Spinal cord (tissue), 10 donors: ENCODE measurements around the gene NOCT. TPM values are rescaled to one million over a fixed set of nuclear protein-coding genes. Genes with fewer than 3 reads are reported as not detected.

Source experiments
- DNase-seq, 6 donors: peaks; one replicate each; pipeline versions ENCODE4 v3.0.0 to v3.0.0-alpha.2; 2013 to 2015; ENCODE audit warnings: low spot score in 6 of 6, low read depth in 4 of 6
- H3K27ac ChIP-seq: one replicate; pipeline ENCODE4 v1.5.1; 2013; ENCODE audit warnings: low read depth, low read length, control low read depth
- H3K27me3 ChIP-seq: one replicate; pipeline ENCODE4 v1.6.1; 2013; ENCODE audit warnings: low read length; ENCODE audit not compliant: control insufficient read depth, insufficient read depth
- H3K36me3 ChIP-seq: one replicate; pipeline ENCODE4 v1.6.1; 2013; ENCODE audit warnings: low read length; ENCODE audit not compliant: control insufficient read depth, insufficient read depth
- H3K4me1 ChIP-seq: one replicate; pipeline ENCODE4 v1.6.1; 2013; ENCODE audit warnings: low read length; ENCODE audit not compliant: control insufficient read depth, insufficient read depth
- H3K4me3 ChIP-seq: one replicate; pipeline ENCODE4 v1.5.1; 2013; ENCODE audit warnings: low read depth, low read length, control low read depth
- H3K9me3 ChIP-seq: one replicate; pipeline ENCODE4 v1.6.1; 2013; ENCODE audit warnings: low read length; ENCODE audit not compliant: control insufficient read depth, insufficient read depth
- WGBS: methylation state at CpG from one replicate; pipeline ENCODE4 v1.1.5; 2013; ENCODE audit warnings: missing lambda C conversion rate; ENCODE audit not compliant: insufficient coverage; 5-methylcytosine and 5-hydroxymethylcytosine counted together
- long read RNA-seq, 4 donors: transcript quantifications; one replicate each; lab custom pipeline, GENCODE V29; 2026
- polyA plus RNA-seq, 2 donors: library from polyadenylated mRNA; unstranded; fragments of 120-200 nt; gene quantifications; one replicate each; pipeline ENCODE4 v1.2.1, GENCODE V29; 2013; ENCODE audit not compliant: insufficient read length in 2 of 2
- total RNA-seq, 2 donors: library from RNA; depleted of rRNA in 1 of 2; stranded (reverse); fragments of 120-200 nt in 1 of 2; fragments of >200 nt in 1 of 2; gene quantifications; one replicate each; pipeline versions ENCODE4 v1.2.3 to v1.2.4, GENCODE V29; 2013 to 2014
- donor health status: healthy.

NOCT gene, protein sequence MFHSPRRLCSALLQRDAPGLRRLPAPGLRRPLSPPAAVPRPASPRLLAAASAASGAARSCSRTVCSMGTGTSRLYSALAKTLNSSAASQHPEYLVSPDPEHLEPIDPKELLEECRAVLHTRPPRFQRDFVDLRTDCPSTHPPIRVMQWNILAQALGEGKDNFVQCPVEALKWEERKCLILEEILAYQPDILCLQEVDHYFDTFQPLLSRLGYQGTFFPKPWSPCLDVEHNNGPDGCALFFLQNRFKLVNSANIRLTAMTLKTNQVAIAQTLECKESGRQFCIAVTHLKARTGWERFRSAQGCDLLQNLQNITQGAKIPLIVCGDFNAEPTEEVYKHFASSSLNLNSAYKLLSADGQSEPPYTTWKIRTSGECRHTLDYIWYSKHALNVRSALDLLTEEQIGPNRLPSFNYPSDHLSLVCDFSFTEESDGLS
- 10 to 100 TPM in 1 of 2 donors, 1 to 10 TPM in 1; 6.7 to 15.7 TPM for total RNA-seq
- polyA plus RNA-seq = 10 to 100 TPM in 1 of 2 donors, 1 to 10 TPM in 1; 7.4 to 12.2 TPM
- long read RNA-seq, donor 1, partial matches to known transcripts = 13 of 21 reads
- long read RNA-seq, donor 1, other reads (novel, unspliced or antisense) = 5 of 21 reads
- long read RNA-seq, donor 2 = 0 reads
- long read RNA-seq, donor 3, partial matches to known transcripts = 0 of 1 reads
- long read RNA-seq, donor 3, other reads (novel, unspliced or antisense) = 0 of 1 reads
- long read RNA-seq, donor 4, partial matches to known transcripts = 58 of 58 reads
- long read RNA-seq, donor 4, other reads (novel, unspliced or antisense) = 0 of 58 reads

DNA sequence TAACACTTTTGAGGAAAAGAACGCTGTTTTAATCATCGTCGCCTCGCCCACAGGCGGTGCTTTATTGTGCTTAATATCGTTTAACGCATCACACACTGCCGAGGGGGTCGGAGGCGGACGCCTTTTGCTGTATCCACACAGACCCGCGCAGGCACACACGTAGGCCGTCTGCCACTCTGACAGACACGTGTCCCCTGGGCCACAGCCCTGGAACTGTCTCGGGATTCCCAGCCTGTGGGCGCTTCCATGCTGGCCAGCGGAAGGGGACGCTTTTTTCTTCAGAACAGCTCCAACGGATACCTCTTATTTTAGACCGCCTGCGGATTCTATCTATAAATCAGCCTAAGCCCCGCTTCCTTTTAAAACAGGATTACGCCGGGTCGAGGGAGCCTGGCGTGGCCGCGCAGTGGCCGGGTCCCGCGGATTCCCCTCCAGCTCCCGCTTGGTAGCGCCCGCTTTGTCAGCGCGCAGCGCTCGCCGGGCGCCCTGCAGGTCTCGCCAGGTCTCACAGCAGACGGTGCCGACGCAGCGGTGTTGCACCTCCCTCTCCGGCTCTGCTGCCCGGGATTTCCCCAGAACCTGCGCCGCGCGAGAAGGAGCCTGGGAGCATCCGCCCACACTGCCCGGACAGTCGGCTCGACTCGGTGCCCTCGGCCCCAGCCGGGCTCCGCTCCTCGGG, at the start of gene NOCT:
Gene NOCT (plus strand): TSS at position 513 of the 679 bp plus-strand sequence. CDS start 201 bp downstream, outside the sequence.
- H3K27me3 ChIP-seq = no peaks in the 10 kb centered on the region
- H3K4me1 ChIP-seq = peaks cover 15% of the 10 kb centered on the region
- peak within 1 kb of the TSS; percentile 68 for H3K4me3 ChIP-seq
- WGBS = under 1% methylated on average over 62 of the region's 62 CpGs
- no peaks in the 10 kb centered on the region for H3K9me3 ChIP-seq
- H3K36me3 ChIP-seq = no peaks in the 10 kb centered on the region
- DNase-seq = peak; percentile 67 to 96 (median 78)
- peak within 1 kb of the TSS; percentile 83 for H3K27ac ChIP-seq

DNA sequence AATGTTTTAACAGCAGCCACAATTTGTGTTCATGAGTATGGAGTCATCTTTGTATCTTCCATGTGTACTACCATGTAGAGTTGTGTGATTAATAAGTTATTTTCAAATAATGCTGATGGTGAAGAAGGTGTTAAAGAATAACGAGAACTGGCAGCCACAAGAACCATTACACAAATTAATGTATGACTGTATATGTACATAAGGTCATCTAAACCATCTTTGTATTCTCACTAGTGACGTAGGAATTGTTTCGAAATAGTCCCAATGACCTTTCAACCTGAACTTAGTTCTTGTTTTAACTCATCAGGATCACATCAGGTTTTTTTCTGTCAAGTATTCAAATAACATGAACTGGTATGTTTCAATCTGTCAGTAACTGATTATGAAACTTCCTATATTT, 48.3 kb upstream of the NOCT start:
- Histone ChIP-seq H3K4me1 (no peaks in the 10 kb centered on the region), H3K9me3 (no peaks in the 10 kb centered on the region), H3K36me3 (no peaks in the 10 kb centered on the region), H3K27me3 (no peaks in the 10 kb centered on the region), H3K27ac (no peak overlapping the region), H3K4me3 (no peak overlapping the region)
- WGBS = no CpG with 5 or more reads among the region's 3 CpGs
- DNase-seq = no peak

DNA sequence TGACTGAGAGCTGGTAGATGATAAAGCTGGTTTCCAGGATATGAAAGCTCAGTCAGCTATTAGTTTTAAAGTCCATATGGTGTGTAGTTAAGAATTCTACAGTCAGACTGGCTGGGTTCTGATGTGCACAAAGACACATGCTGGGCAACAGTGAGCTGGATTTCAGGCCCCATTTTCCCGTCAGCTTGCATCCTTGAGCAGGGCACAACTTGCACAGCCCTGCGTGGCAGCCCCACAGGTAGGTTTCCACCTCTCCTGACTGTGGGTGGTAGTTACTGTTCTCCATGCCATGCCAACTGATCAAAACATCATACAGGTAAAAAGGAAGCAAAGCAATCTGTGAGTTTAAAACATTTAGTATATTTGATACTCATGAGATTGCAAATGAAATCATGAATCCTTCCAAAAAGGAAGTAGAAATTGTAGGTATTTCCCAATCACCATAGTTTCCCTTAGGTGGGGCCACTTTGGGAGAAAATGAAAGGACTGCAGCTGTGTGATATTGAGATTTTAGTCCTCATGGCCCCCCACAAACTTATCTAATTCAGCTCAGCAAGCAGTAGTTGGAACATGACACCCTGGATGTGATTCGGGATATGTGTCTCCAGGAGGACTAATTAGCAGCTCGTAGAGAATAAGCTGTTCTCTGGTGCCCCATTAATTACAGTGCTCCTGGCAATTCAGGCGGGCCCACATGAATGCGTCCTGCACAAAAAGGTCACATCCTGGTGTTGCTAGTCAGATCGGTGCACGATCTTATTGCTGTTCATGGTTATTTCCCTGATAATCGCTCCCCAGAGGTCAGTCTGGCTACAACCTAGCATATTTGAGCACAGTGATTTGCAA, 42.4 kb upstream of the NOCT start:
- Histone ChIP-seq H3K4me1 (no peaks in the 10 kb centered on the region), H3K4me3 (no peak overlapping the region), H3K27me3 (no peaks in the 10 kb centered on the region), H3K9me3 (no peaks in the 10 kb centered on the region), H3K36me3 (no peaks in the 10 kb centered on the region), H3K27ac (no peak overlapping the region)
- WGBS = 28% methylated on average over 8 of the region's 9 CpGs
- DNase-seq = peak in 2 of 6 donors; percentile 28 to 86

DNA sequence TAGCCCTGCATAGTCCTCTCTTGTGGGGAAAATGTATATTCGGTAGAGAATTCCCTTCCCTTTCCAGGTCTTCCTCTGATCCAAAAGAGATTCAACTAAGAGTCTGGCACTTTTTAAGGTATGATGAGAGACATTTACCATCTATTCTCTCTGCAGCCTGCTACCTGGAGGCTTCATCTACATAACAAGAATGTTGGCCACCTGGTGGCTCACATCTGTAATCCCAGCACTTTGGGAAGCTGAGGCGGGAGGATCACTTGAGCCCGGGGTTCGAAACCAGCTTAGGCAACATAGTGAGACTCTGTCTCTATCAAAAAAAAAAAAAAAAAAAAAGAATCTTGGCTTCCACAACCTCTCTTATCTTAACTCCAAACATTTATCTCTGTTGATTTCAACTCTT, 40.4 kb upstream of the NOCT start:
- WGBS = no CpG with 5 or more reads among the region's 4 CpGs
- H3K27me3 ChIP-seq = no peaks in the 10 kb centered on the region
- no peak overlapping the region for H3K27ac ChIP-seq

DNA sequence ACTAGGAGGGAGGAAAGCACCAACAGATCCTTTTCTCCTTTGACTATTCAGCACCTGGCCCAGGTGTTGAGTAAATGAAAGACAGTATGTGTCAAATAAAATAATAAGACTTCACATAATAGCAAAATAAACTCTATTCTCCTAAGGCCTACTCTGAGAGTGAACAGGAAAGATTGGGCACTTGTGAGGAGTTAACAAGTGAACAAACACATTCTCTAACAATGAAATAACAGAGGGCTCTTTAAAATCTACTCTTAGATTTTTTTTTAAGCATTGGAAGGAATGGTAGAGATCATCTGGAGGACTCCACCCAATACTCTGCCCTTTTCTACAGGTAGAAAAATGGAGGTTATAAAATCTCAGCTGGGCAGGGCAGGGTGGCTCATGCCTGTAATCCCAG, 39.1 kb upstream of the NOCT start:
- no peak overlapping the region for H3K27ac ChIP-seq
- H3K36me3 ChIP-seq = no peaks in the 10 kb centered on the region
- H3K4me3 ChIP-seq = no peak overlapping the region
- no peak for DNase-seq
- H3K4me1 ChIP-seq = no peaks in the 10 kb centered on the region
- H3K27me3 ChIP-seq = no peaks in the 10 kb centered on the region
- H3K9me3 ChIP-seq = no peaks in the 10 kb centered on the region

More for the DNA sequence above, 40.4 kb upstream of the NOCT start:
- H3K4me1 ChIP-seq = no peaks in the 10 kb centered on the region
- no peaks in the 10 kb centered on the region for H3K36me3 ChIP-seq
- no peak overlapping the region for H3K4me3 ChIP-seq
- no peaks in the 10 kb centered on the region for H3K9me3 ChIP-seq
- no peak for DNase-seq

DNA sequence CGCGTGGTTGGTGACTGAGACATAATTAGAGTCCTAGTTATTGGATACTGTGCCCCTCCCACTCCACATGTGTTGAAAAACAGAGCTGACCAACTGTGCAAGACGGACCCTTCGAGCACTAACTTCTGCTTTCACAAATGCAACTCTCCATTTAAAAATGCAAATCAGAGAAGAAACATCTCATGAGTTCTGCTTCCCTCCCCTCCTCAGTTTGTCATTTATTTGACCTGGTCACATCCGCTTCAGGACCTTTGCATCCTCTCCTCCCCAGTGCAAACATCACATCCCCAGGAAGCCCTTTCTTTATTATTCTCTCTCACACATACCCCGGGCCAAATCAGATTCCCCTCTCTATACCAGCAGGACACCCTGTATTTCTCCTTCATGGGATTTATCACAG, 38.1 kb upstream of the NOCT start:
- WGBS = 66% methylated on average over 3 of the region's 6 CpGs
- H3K9me3 ChIP-seq = no peaks in the 10 kb centered on the region
- H3K27me3 ChIP-seq = no peaks in the 10 kb centered on the region
- H3K4me3 ChIP-seq = no peak overlapping the region
- no peak overlapping the region for H3K27ac ChIP-seq
- DNase-seq = no peak
- H3K36me3 ChIP-seq = no peaks in the 10 kb centered on the region
- H3K4me1 ChIP-seq = no peaks in the 10 kb centered on the region

DNA sequence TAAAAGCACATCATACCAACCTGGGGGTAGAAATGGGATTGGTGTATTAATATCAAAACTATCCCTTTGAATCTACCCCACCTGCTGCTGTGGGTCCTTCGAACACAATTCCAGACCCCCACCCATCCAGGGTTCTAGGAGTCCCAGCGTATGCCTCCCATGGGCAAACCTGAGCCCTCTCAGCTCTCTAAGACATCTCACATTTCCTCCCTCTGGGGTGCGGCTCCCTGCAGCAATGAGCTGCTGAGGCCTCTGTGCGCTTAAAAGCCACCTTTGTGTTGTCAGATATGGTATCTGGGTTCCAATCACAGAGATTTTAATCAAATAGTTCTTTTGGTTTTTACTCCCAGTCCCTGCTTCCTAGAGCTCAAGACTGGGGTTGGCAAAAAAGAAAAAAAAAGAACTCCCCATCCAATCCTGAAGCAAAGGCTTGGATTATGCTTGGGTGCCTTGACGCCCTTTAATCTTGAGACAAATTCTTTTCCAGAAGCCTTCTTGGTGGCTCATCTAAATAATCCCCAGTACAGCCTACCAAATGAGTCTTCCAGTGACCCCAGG, 37.5 kb upstream of the NOCT start:
- no peaks in the 10 kb centered on the region for H3K27me3 ChIP-seq
- H3K9me3 ChIP-seq = no peaks in the 10 kb centered on the region
- no peak for DNase-seq
- 69% methylated on average over 3 of the region's 5 CpGs for WGBS
- H3K27ac ChIP-seq = no peak overlapping the region
- H3K4me3 ChIP-seq = no peak overlapping the region
- no peaks in the 10 kb centered on the region for H3K36me3 ChIP-seq
- H3K4me1 ChIP-seq = no peaks in the 10 kb centered on the region

DNA sequence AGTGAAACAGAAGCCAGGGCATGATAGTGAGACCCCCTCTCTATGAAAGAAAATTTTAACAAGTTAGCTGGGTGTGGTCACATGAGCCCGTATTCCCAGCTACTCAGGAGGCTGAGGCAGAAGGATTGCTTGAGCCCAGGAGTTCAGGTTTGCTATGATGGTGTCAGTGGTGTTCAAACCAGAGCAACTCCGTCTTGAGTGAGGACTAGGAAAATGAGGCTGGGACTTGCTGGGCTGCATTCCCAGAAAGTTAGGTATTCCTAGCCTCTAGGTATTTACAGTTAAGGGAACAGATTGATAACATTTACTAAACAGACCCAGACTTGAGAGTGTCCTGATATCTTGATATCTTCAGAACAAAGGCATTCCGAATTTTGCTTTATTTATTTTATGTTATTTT, 37.0 kb upstream of the NOCT start:
- H3K36me3 ChIP-seq = no peaks in the 10 kb centered on the region
- no peak overlapping the region for H3K27ac ChIP-seq
- WGBS = 83% methylated on average over 1 of the region's 3 CpGs
- H3K27me3 ChIP-seq = no peaks in the 10 kb centered on the region
- H3K4me3 ChIP-seq = no peak overlapping the region
- no peaks in the 10 kb centered on the region for H3K9me3 ChIP-seq
- H3K4me1 ChIP-seq = no peaks in the 10 kb centered on the region
- DNase-seq = no peak

DNA sequence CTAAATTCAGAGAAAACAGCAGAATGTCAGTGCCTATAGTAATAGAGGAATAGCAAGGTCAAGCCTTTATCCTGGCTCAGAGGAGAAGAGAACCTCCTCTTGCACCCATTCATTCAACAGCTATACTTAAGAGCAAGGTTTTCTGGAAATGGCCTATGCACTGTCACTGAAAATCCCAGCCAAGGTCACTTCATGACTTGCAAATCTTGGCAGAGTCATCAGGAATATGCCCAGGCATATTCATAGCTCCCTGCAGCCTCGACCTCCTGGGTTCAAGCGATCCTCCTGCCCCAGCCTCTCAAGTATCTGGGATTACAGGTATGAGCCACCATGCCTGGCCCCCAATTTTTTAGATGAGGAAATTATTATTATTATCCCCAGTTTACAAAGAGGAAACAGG, 35.8 kb upstream of the NOCT start:
- Histone ChIP-seq H3K4me3 (no peak overlapping the region), H3K36me3 (no peaks in the 10 kb centered on the region), H3K27me3 (no peaks in the 10 kb centered on the region), H3K27ac (no peak overlapping the region), H3K4me1 (no peaks in the 10 kb centered on the region), H3K9me3 (no peaks in the 10 kb centered on the region)
- no peak for DNase-seq
- WGBS = no CpG with 5 or more reads among the region's 2 CpGs
